ENCODE data around the gene SOCS3.

Gene SOCS3

DNA sequence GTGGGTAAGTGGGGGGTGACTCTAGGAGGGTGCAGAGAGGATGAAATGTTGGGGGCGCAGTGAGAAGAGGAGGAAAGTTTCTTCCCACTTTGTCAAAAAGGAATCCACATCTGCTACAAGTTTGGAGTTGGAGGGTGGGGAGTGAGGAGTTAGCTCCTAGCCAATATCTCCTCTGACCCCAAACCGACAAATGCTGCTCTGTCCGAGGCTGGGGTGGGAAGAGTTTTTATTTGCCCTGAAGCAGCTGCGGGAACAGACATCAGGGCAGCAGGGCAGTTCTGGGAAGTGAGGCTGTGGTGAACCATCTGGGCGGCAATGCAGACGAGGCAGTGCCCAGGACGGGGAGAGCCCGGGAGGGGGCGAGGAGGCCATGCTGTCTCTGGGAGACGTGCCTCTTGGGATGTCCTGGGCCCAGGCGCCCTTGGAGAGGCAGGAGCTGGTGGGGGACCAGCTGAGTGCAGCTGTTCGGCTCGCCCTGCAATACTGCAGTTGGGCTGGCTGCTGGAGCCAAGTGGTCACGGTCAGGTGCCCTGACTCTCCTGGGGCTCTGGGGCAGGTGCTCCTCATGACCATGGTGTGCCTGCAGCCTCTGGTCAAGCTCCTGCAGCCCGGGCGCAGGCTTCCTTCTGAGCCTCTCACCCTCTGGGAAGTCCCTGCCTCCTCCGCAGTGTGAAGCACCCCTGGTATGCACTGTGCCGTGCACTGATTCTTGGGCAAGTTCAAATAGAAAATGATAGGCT, 6.4 kb upstream of the SOCS3 start:
- peak; percentile 34 for DNase-seq

DNA sequence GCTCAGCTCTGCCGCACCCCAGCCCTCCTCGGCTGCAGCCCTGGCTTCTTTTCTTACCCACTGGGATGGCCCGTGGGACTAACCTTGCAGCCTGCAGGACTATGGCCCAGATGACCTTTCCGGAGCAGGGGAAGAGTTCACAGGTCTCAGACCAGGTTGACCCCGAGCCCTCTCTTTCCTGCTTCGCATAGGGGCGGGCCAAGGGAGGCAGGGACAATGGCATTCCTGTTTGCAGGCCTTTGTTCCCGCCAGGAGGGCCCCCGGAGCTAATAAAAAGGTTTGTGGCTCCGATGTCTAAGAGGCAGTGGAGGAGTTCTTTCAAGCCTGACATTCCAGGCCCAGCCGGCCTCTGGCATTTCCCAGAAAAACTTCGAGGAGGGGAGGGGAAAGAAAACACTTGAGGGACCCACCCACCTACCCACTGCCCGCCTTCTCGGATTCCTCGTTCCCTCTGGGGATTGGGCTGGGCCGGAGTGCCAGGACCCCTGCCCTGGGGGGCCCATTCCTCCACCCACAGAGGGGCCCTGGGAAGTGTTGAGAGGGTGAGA, 5.8 kb upstream of the SOCS3 start:
- DNase-seq = no peak

DNA sequence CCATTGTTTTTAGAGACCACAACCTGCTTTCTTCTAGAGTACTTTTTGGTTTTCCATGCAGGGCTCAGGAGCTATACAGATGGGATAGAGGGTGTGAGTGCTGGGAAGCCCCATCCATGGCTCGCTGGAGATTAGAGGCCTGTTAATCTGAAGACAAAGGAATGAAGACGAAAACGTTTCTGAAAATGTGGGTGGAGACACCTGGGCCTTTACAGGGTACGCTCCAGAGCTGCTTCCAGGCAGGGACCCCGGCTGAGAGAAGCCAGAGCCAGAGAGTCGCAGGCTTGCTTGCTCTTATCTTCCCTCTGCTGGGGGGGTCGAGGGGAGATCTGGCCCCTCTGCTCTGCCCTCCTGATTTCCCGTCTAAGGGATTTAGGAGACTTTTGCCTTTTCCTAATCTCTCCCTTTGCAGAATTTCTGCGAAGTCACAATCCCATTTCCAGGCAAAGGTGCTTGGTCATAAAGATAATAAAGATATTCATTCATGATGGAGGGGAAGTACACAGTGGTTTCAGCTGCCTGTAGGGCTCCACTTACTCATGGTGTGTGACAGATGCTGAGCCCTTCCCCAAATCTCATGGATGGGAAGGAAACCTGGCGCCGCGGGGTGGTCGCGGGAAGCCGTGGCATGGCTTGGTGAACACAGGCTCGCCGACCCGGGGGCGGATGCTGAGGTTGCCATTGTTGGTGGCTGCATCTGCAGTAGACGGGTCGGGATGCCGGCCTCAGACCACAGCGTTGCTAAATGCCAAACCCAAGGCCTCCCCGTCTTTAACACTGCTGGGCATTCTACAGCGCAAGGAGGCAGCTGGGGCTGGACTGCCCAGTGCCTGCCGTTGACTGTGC, 4.8 kb upstream of the SOCS3 start:
- peak; percentile 74 for DNase-seq

DNA sequence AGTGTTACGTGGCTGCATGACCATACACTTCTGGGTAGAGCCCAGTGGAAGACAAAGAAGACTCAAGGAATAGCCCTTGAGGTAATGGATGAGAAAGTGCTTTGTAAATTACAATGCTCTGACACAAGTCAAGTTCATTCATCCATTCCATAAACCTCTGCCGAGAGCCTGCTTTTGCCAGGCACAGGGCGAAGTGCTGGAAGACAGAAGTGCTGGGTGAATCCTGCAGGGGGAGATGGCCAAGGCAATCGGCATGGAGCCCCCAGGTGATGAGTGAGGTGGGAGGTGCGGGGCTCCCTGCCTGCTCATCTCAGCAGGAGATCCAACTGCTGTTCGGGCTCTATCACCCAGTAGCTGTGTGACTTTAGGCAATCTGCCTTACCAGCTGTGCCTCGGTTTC, 2.8 kb upstream of the SOCS3 start:
- DNase-seq = no peak

DNA sequence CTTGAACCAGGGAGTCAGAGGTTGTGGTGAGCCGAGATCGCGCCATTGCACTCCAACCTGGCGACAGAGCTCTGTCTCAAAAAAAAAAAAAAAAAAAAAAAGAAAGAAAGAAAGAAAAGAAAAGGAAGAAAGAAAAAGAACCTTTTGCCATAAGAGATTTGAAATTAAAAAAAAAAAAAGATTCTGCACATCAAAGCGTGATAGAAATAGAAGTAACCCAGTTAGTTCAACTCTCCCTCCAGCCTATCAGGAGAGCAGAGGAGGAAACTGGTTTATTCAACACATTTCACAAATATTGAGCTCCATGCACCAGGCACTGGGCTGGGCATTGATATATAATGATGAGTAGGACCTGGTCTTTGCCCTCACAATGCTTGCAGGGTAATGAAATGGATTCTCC, 2.4 kb upstream of the SOCS3 start:
- DNase-seq = no peak

DNA sequence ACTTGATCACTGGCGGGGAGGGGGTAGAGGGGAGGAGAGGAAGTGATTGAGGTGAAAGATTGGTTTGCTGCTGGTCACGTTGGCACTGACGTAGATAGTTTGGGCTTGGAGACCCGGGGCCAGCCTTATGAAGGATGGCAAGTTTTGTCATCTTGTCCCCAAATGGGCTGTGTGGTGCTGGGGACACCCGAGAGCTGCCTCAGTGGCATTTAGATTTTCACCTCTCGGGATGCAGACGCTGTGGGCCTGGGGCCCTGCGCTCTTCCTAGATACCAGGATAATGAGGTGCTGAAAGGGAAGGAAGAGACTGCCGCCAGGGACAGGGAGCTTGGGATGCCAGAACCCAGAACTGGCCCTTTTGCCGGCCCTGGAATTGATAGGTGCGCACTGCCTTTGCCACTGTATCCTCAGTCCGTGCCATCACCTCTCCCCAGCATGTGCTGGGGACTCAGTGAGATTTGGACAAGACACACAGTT, 1.4 kb upstream of the SOCS3 start:
- DNase-seq = no peak

DNA sequence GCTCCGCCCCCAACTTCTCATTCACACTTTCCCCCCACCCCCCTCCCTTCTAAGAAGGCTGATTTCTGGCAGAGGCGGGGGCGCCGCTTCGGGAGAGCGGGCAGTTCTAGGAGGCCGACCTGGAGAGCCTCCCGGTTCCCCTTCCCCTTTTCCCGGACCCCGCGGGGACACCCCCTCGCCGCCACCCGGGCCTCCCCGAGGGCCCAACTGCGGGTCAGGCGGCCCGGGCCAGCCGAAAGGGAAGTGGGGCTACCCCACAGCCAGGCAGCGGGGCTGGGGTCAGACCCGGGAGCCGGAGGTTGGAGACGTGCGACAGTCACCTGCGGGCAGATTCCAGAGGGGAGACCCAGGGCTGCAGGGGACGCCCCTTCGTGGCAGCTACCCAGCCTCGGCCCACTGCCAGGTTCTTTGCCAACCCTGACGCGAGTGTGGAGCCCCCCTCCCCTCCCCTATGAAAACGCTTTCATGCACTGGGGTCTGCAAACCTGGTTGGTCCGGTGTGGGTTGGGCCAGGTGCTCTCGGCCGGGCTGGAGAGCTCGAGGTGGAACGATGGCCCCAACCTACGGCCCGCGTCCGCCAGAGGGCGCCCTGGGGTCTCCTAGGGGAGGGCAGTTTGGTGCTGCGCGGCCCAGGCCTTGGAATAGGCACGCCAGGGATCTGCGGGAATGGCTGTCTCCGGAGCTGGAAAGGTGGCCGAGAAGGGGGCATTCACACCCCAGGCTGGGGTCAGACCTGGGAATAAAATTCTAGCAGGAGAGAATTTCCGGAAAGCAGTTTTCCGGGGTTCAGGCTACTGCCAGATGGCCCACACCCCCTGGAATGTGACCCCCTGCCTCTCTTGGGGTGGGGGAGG, 721 bp upstream of the SOCS3 start:
- DNase-seq = peak; percentile 65

DNA sequence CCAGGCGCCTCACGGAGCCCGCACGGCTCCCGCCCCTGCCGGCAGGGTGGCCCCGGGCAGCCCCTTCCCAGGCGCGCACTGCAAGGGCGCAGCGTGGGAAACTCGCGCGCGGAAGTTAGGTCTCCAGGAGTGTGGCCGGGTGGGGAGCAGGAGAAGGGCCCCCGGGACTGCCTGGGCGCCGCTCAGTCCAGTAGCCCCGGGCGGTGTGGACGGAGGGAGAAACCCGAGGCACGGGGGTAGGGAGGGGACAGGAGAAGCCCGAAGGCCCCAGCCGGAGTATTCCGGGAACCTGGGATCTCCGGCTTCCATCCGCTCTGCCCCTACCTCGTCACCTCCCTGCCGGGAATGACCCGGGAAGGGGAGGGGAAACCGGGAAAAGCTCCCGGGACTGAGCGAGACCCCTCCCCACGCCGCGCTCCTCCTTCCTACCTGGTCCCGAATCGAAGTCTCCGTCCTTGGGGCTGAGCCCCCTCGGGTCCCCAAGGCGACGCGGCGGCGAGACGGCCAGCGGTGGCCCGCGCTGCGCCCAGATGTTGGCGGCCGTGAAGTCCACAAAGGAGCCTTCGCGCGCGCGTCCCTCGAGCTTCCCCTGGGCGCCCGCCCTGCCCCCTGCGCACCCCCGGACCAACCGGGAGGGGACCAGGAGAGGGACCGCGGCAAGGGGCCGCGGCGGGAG, 418 bp downstream of the SOCS3 start:
- no peak for DNase-seq

DNA sequence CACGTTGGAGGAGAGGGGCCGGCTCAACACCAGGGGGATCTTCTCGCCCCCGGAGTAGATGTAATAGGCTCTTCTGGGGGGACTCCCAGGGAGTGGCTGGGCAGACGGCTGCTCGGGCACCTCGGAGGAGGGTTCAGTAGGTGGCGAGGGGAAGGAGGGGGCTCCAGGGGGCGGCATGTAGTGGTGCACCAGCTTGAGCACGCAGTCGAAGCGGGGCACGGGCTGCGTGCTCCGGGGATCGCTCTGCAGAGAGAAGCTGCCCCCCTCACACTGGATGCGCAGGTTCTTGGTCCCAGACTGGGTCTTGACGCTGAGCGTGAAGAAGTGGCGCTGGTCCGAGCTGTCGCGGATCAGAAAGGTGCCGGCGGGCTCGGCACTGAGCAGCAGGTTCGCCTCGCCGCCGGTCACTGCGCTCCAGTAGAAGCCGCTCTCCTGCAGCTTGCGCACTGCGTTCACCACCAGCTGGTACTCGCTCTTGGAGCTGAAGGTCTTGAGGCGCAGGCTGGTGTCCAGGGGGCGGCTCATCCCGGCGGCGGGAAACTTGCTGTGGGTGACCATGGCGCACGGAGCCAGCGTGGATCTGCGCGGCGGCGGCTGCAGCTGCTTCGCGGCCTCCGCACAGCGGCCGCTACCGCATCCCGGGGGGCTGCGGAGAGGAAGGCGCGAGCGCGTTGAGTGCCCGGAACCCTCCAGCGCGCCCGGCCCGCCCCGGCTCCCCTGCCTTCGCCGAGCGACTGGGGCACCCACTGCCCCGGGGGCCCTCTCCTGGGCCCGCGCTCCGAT, 1.1 kb downstream of the SOCS3 start:
- no peak for DNase-seq

DNA sequence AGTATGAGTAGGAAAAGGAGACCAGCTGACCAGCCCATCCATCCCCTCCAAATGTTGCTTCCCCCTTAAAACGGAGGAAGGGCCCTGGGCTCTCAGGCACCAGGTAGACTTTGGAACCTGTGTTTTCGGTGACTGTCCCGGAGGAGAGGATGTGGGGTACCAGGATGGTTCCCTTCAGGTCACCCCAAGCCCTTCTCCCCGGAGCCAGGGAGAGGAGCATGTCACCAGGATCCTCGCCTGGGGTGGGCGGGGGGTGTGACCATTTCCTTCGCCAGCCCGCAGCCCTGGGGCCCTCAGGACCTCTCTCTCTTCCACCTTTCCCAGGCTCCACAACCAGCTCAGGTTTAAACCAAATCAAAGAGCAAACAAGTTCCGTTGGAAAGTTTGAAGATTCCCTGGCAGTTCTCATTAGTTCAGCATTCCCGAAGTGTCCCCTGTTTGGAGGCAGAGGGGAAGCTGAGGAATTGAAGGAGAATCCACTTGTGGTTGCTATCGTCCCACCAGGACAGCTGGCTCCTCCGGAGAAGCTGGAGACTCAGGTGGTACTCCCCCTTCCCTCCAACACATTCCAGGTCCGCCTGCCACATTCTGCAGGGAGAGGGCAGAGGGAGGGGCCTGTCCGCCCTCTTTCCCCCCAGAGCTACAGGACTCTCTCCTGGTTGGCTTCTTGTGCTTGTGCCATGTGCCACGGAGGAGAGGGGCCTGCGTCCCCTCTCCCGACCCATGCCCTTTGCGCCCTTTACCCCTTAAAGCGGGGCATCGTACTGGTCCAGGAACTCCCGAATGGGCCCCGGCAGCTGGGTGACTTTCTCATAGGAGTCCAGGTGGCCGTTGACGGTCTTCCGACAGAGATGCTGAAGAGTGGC, 2.0 kb downstream of the SOCS3 start:
- DNase-seq = no peak

DNA sequence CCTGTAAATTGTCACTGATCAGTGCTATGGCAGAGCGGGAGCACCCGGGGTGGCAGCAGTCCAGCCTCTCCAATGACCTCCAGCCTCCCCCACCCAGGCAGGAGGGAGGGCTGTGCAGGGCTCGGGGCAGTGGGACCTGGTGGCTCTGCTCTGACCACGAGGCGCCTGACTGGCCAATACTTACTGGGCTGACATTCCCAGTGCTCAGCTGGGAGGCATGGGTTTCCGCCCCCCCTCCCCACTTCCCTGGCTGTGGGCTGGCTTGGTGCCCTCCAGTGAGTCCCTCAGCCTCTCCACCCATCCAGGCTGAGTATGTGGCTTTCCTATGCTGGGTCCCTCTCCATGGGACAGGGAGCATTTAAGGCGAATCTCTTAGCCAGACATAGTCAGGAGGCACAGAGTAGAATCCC, 2.7 kb downstream of the SOCS3 start:
- DNase-seq = no peak

DNA sequence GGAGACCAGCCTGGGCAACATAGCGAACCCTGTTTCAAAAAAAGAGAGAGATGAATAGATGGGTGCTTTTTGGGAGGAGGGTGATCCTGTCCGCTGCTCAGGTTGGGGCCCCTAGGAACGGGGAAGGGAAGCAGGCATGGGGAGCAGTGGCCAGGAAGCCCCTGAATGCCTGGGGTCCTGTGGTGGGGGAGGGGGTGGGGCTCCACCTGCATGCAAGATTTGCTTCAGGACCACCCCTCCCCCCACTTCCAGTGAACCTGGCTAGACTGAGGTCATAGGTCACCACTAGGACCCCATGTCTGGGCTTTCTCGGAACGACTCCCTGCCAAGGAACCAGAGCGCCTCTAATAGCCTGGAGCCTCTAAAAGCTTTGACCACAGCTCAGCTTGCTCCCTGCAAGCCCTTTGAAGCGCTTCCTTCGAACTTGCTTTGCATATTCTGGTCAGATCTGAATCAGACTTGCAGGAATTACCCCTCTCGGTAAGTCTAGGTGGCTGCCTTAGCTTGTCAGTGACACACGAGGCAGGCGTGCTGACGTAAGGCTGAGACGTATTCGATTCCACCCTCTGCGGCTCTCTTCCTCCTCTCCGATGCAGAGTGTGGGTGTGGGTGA, 3.7 kb downstream of the SOCS3 start:
- peak; percentile 91 for DNase-seq

DNA sequence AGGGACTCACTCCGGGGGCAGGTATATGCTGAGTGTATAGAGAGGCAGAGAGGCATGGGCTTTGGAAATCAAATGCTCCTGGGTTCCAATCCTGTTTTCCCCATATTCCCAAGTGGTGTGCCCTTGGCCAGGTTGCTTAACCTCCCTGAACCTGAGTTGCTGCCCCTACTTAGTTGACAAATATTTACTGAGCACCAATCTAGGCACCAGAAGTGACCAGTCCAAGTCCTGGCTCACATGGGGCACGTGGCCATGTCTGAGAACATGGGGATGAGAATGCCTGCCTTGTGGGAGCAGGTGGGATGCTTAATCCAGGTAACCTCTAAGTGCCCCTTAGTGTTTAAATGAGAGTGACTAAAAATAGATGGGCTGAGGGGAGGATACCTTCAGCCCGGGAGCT, 4.2 kb downstream of the SOCS3 start:
- DNase-seq = no peak

DNA sequence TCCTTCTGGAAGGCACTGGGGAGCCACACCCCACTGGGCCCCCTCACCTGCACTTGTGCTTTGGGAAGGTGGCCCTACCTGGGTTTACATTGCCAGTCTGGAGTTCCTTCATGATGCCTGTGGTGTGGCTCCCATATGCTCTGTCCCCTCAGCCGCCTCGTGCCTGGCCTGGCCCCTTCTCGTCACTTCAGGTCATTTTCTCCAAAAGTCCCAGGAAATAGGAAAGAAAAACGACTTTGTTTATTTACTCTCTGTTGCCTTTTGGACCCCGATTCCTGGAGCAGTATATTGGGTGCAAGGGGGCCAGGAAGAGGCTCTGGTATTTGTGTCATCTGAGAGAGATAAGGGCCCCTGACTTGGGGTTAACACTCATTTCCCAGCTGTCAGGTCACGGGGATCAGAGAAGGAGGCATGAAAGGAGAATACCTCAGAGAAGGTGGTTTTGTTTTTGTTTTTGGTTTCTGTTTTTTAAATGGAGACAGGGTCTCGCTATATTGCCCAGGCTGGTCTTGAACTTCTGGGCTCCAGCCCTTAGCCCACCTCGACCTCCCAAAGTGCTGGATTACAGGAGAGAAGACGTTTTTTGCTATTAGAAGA, 4.7 kb downstream of the SOCS3 start:
- DNase-seq = no peak

DNA sequence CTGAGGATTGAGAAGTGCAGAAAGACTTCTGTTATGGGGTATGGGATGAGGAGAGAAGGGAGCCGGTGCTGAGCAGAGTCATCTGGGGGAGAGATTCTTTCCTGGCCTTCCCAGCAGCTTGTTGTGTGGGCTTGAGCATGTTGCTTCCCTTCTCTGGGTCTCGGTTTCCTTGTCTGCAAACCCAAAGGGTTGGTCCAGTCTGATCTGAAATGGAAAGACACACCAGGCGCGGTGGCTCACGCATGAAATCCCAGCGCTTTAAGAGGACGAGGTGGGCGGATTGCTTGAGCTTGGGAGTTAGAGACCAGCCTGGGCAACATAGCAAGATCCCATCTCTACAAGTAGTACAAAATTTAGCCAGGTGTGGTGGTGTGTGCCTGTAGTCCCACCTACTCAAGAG, 6.0 kb downstream of the SOCS3 start:
- DNase-seq = peak; percentile 14

DNA sequence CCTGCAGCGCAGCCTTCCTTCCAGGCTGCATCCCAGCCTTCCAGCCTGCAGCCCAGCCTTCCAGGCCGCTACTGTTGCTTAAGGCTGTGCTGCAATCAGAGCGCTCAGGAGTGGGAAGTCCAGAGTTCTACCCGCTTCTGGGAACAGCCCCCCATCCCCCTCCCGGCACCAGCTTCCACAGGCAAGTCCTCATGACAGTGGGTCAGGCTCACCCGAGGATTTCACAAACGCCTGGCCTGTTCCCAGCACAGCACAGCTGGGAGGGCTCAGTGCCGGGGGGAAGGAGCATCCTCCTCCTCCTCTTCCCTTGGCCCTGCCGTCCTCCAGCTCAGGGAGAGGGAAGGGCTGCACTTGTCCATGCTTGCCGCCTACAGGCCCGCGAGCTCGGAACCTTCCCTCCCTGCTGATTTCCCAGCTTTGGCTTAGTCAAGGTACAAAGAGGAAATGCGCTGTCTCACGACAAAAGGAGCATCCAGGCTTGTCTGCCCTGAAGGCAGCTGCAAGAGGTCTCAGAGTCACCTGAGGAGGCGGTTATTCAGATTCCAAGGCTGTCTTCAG, 8.3 kb downstream of the SOCS3 start:
- peak; percentile 30 for DNase-seq

DNA sequence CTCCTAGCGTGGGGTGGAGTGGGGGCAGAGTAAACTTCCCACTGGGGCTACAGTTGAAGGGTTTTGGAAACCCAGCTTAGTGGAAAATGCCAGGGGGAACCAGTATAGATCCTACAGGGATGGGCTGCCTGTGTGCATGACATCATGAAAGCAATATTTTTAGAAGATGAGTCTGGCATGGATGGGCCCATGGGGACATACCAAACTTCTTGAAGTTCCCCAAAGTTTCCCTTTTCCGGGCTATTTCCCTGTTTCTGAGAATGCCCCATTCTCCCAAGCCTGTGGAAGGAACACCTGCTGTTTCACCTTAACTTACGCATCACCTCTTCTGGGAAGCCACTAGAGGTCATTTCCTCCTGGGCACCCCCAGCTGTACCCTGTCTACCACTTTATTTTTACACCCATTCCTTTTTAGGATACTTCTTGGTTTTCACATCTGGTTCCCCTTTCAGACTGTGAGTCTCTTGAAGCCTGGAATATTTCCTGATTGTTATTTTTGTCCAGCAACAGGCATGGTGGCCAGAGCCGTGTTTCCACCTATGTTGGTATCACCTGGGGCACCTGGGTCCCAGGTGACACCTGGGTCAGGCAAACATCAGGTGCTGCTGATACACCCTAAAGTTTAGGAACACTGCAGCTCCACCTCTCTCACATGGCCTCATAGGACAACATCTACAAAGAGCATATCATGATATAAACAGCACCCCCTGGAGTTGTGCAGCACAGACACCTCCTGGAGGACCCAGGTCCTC, 9.8 kb downstream of the SOCS3 start:
- DNase-seq = peak; percentile 57

DNA sequence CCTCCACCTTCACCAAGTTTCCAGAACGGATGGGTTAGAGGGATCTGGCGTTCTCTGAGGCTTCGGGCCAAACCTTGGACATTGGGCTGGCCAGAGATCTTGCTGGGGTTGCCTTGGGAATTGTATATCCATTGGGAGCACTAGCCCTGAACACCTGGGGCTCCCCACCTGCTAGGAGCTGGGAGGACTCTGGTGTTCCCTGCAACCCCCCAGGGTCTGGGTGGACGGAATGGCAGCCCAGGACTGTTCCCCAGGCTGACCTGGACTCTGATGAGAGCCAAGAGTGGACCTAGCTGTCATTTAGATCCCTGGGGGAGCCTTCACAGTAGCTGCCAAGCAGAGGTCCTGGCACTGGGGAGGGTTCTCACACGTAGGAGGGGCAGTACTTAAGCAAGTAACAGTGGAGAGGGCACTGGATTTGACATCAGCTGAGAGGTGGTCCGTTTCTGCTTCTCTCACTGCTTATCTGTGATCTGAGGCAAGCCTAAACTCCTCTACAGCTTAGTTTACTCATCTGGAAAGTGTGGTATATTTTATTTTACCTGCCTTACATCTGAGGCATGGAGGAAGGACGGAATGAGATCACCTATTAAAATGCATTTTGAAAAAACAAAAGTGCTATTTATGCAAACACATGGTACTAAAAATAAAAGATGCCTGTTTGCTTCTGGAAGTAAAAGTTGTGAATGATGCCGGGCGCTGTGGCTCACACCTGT, 11.7 kb downstream of the SOCS3 start:
- DNase-seq = no peak
